ENCODE data around the gene ELN. TPM values are rescaled to one million over a fixed set of nuclear protein-coding genes. Genes with fewer than 3 reads are reported as not detected.

The ELN gene
- total and polyA plus RNA-seq, 9 donors, result 13.2 to 51.5 (median 38.1) TPM

DNA sequence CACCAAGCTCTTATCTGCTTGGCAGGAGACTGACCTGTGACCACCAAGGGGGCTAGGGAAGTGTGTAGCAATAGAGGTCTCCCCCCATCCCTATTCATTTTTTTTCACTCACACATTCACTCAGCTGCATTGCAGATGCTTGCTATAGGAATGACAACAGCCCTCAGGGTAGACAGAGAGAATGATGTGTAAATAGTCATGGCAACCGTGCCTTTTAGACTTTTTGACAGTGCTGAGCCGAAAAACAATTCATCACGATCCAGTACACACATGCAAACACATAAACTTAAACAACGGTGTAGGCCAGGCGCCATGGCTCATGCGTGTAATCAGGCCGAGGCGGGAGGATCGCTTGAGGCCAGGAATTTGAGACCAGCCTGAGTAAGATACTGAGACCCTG is 7.6 kb upstream of the ELN start:
- peaks cover 13% of the 10 kb centered on the region for H3K4me1 ChIP-seq (ENCODE audit: insufficient read depth)
- TF ChIP-seq, protein P1, sequence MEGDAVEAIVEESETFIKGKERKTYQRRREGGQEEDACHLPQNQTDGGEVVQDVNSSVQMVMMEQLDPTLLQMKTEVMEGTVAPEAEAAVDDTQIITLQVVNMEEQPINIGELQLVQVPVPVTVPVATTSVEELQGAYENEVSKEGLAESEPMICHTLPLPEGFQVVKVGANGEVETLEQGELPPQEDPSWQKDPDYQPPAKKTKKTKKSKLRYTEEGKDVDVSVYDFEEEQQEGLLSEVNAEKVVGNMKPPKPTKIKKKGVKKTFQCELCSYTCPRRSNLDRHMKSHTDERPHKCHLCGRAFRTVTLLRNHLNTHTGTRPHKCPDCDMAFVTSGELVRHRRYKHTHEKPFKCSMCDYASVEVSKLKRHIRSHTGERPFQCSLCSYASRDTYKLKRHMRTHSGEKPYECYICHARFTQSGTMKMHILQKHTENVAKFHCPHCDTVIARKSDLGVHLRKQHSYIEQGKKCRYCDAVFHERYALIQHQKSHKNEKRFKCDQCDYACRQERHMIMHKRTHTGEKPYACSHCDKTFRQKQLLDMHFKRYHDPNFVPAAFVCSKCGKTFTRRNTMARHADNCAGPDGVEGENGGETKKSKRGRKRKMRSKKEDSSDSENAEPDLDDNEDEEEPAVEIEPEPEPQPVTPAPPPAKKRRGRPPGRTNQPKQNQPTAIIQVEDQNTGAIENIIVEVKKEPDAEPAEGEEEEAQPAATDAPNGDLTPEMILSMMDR (IDR thresholded peaks at IDR 0.05), result no peak
- no peak for TF ChIP-seq EP300 (IDR thresholded peaks at IDR 0.05)
- TF ChIP-seq POLR2A (IDR thresholded peaks at IDR 0.05), result no peak
- intact Hi-C loops (cut with DNase I), result loop anchor here in 1 of 4 donors (10.0 kb wide), 1 partner anchor 156 kb away; the partner anchor contains the start of gene TMEM270
- H3K4me3 ChIP-seq, result no peak overlapping the region
- DNase-seq, result no peak
- H3K27me3 ChIP-seq, result no peaks in the 10 kb centered on the region
- WGBS, 3 donors, result 84 to 95% (median 93%) methylated on average over 9 of the region's 9 CpGs
- H3K27ac ChIP-seq, result no peak overlapping the region
- no peaks in the 10 kb centered on the region for H3K9me3 ChIP-seq
- no peaks in the 10 kb centered on the region for H3K36me3 ChIP-seq

DNA sequence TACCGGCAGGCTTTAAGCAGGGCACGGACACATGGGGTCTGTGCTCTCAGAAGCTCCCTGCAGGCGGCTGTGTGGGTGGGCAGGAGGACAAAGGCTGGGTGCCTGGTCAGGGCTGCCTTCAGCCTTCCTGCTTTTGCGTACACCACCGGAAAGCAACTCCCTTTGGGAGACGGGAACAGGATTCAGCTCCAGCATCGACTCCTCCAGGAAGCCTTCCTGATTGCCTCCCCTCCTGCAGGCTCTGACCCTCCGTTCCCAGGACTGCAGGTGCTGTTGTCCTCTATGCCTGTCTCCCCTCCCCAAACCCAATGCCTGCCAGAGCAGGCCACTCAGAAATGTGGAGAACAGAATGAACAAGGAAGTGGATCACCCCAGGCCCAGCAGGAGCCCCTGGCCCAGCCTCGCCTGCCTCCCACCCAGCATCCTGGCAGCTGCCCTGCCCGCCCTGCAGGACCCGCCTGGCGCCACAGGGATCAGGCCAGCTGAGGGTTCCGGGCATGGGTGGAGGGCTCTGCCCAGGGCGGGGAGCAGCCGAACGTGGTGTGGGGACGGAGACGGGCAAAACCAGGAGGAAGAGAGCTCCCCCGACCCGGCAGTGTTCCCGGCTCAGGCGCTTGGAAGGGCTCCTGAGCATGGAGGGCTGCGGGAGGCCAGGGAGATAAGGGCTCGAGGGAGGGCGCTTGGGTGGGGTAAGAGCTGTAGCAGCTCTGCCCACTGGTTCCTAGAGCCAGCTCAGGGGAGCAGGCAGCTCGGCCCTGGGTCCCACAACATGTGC is 6.2 kb upstream of the ELN start:
- TF ChIP-seq POLR2A (IDR thresholded peaks at IDR 0.05), result no peak
- peak in 1 of 5 donors; percentile 58 for DNase-seq
- Histone ChIP-seq H3K9me3 (no peaks in the 10 kb centered on the region), H3K36me3 (no peaks in the 10 kb centered on the region), H3K4me3 (no peak overlapping the region), H3K27ac (no peak overlapping the region), H3K27me3 (no peaks in the 10 kb centered on the region), H3K4me1 (ENCODE audit: insufficient read depth) (peaks cover 20% of the 10 kb centered on the region)
- intact Hi-C loops (cut with DNase I), result loop anchor here in 1 of 4 donors (10.0 kb wide), 1 partner anchor 157 kb away; the partner anchor contains the start of gene TMEM270
- WGBS, 3 donors, result 45 to 61% (median 53%) methylated on average over 22 to 26 of the region's 26 CpGs

DNA sequence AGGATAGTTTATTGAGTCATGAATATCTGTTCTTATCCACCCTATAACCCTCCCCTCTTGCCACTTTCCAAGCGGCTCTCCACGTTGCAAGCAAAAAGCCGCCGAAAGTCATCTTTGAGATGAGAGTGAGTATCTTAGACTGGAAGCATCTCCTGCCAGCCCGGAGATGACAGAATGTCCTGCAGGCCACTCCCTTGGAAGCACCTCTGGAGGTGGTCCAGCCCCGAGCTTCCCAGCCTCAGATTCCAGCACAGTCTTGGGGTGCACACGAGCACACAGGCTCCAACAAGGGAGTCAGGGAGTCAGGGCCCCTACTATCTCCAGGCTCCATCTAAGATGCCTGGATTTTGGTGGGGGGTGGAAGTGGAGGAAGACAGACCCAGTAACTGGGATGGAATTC is 5.5 kb upstream of the ELN start:
- H3K9me3 ChIP-seq, result no peaks in the 10 kb centered on the region
- TF ChIP-seq, protein P1 (IDR thresholded peaks at IDR 0.05), result no peak
- TF ChIP-seq EP300 (IDR thresholded peaks at IDR 0.05) (no peak), POLR2A (IDR thresholded peaks at IDR 0.05) (no peak)
- H3K27ac ChIP-seq, result no peak overlapping the region
- no peaks in the 10 kb centered on the region for H3K27me3 ChIP-seq
- peaks cover 25% of the 10 kb centered on the region for H3K4me1 ChIP-seq (ENCODE audit: insufficient read depth)
- no peaks in the 10 kb centered on the region for H3K36me3 ChIP-seq
- intact Hi-C loops (cut with DNase I), result loop anchor here in 1 of 4 donors (10.0 kb wide), 1 partner anchor 158 kb away; the partner anchor contains the start of gene TMEM270
- no peak for DNase-seq
- H3K4me3 ChIP-seq, result no peak overlapping the region
- 75 to 83% (median 78%) methylated on average over 7 of the region's 7 CpGs for WGBS, 3 donors

DNA sequence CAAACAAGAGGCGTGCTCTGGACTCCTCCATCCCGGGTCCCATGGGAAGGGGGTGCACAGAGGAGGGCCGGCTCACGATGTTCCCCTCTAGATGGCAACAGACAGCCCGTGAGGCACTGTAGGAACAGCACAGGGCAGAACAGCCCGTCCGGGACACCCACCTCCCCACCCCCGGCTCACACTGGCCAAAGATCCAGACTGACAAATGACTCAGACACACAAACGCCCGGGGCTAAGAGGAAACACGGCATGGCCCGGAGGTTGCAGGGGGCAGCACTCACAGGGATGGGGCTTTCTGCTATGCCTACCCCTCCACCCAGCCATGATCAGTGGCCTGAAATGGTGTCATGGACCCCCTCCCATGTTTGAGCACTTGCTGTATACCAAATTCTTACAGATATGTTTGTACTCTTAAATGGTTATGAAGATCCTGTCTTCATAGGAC is 4.9 kb upstream of the ELN start:
- TF ChIP-seq POLR2A (IDR thresholded peaks at IDR 0.05) (no peak), EP300 (IDR thresholded peaks at IDR 0.05) (no peak)
- TF ChIP-seq, protein P1 (IDR thresholded peaks at IDR 0.05), result peak in 1 of 3 donors; percentile 17
- intact Hi-C loops (cut with DNase I), result loop anchor here in 1 of 4 donors (10.0 kb wide), 1 partner anchor 158 kb away; the partner anchor contains the start of gene TMEM270
- no peak overlapping the region for H3K4me3 ChIP-seq
- H3K27ac ChIP-seq, result no peak overlapping the region
- H3K9me3 ChIP-seq, result no peaks in the 10 kb centered on the region
- H3K36me3 ChIP-seq, result no peaks in the 10 kb centered on the region
- H3K4me1 ChIP-seq (ENCODE audit: insufficient read depth), result peaks cover 25% of the 10 kb centered on the region
- WGBS, 3 donors, result 2 to 3% (median 3%) methylated on average over 8 to 12 of the region's 12 CpGs
- peak in 4 of 5 donors; percentile 71 to 88 (median 74) for DNase-seq
- no peaks in the 10 kb centered on the region for H3K27me3 ChIP-seq

DNA sequence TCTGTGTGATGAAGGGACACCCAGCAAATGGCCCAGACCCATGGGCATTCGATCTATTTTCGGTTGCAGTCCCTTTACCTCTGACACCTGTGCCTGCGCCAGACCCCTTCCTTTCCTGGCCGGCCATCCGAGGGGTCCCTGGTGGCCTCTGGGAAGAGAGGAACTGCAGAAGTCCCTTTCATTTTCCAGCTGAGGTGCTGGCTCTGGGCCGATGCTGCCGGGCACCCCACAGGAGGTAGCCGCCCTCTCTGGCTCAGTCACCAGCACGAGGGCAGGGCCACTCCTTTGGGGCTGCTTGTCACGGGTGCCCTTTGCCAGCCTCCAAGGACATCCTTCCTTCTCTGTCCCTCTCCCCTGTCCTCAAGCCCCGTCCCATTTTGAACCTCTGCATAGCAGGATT is 4.2 kb upstream of the ELN start:
- no peaks in the 10 kb centered on the region for H3K36me3 ChIP-seq
- intact Hi-C loops (cut with DNase I), result loop anchor here in 1 of 4 donors (10.0 kb wide), 1 partner anchor 159 kb away; the partner anchor contains the start of gene TMEM270
- no peaks in the 10 kb centered on the region for H3K27me3 ChIP-seq
- TF ChIP-seq EP300 (IDR thresholded peaks at IDR 0.05), result no peak
- TF ChIP-seq, protein P1 (IDR thresholded peaks at IDR 0.05), result no peak
- TF ChIP-seq POLR2A (IDR thresholded peaks at IDR 0.05), result no peak
- peaks cover 27% of the 10 kb centered on the region for H3K4me1 ChIP-seq (ENCODE audit: insufficient read depth)
- DNase-seq, result no peak
- no peak overlapping the region for H3K27ac ChIP-seq
- WGBS, 3 donors, result 78 to 86% (median 82%) methylated on average over 11 of the region's 11 CpGs
- no peaks in the 10 kb centered on the region for H3K9me3 ChIP-seq
- H3K4me3 ChIP-seq, result no peak overlapping the region
